ENCODE measurements around the gene VDAC1.
"Not testable (repeated sequence)": the region's sequence is repeated elsewhere in the genome, so short reads cannot be mapped to it uniquely, and the experiment has no call there.

Gene VDAC1

DNA sequence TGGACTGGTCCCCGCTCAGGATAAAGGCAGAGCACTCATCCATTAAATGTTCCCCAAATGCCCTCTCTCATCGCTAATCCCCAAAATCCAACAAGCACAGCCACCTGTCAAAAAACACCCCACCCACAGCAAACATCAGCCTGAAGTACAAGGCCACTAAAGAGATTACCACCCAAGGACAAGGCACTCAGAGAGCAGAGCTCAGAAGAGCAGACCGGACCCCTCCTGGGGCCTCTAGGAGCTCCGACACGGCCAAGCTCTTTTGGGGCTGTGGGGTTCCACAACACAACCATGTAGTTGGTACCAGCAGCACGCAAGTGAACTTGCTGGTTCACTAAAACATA lies 9.8 kb downstream of the VDAC1 start:
- FAIRE-seq: no peak

DNA sequence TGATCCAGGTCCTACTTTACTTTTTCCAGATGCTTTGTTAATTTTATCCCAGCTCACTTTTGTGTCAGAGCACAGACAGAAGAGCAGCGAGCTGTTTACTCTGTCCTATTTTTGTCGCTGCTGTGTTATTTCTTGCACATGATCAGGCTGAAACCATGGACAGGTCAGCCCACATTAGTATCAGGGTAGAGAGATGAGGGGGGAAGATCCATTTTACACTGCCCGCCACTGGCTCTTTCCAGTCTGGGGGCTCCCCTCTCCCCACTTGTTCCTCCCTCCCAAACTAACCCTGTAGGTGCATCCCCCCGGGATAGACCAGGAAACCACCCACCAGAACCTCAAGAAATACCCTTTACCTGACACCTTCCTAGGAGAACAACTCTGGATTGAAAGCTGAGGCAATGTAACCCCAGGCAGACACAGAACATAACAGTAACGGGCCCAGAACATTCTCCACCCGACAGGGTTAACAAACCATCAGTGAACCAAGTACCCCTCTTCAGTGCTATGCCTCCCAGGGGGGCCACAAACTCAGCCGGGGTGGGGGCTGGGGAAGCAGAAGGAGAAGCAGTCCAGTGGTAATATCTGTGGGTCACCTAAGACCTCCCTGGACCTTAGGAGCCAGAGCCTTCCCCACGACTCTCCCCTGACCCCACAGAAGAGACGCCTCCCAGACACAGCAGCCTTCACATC lies 10.3 kb downstream of the VDAC1 start:
- no peak for FAIRE-seq

DNA sequence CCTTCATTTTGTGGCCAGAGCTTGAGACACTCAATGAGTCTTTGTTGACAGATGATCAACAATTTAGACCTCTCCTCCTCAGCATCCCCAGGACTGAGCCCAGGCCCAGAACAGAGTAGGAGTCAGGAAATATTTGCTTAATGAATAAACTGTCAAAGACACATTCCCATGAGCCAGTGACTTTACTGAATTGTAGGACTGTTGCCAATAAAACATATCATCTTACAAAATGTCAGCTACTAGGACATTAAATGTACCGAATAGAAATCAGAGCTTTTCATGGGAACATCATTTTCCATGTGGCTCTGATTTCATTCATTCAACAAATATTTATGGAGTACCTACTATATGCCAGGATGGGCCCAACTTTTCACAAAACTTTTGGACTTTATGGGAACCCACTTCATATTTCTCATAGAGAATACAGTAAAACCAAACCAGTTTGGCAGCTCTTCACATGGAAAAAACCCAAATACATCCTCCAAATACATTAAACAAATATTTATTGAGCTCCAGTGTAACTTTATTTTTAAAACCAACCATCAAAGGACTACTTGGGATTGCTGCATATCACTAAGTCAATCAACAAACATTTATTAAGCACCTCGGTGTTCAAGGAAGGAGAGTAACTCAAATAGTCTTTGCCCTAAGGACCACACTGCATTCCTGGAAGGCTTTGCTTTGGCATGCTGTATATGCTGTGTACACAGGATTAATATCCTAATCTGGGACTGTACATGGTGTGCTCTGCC lies 11.4 kb downstream of the VDAC1 start:
- FAIRE-seq: no peak

DNA sequence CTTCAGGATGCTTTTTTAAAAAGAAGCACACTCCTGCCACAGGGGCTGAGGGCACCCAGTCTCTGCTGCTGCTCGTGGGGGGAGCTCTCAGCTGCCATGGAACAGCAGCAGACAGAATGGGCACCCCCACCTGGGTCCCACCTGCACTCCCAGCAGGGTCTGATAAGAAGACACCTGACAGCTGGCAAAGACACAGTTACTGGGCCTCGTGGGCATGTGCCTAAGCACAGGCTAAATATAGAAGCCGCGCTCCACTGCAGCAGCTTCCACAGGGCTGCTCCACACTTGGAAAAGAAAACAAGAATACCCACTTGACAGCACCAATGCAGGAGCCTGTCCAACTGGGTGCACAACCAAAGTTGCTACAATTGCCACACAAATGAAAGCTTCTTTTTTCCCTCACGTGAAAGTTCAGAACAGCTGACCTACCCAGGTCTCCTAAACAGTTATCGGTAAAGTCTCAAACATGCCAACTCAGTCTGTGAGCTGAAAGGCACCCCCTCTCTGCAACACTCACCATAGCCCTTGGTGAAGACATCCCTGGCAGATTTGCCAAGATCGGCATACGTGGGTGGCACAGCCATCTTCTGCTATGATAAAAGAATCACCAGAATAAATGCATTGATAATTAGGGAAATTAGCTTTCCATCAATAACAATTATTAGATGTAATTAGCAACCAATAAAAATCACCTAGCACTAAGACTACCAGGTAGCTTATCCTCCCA lies 12.2 kb downstream of the VDAC1 start:
- no peak for FAIRE-seq

DNA sequence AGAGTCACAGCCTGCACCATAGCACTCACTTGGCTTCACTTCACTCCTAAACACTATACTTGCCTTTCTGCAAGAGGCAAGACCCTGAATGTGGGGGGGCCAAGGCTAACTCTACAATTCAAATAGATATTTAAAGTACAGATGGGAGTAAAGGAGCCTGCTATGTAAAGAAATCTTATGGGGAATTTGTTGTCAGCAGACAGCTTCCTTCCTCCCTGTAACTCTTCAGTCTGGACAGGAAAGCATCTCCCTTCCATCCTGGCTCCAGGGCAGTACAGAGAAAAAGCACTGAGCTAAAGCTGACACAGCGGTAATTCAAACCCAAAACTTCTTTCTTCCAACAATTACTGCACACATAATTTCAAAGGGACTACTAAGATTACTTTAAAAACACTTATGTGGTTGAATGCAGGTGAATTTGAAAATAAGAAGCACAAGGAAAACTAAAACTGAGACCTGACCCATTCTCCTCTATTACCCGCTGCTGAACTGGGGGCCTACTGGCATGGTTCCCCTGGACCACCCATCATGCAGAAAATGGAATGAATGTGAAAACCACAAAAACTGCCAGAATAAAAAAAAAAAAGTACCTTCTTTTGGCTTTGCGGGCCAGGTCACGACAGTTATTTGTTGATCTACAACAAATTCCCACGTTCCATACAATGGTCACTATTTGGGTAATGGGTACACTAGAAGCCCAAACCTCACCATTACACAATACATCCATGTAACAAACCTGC lies 13.4 kb downstream of the VDAC1 start:
- FAIRE-seq: no peak

DNA sequence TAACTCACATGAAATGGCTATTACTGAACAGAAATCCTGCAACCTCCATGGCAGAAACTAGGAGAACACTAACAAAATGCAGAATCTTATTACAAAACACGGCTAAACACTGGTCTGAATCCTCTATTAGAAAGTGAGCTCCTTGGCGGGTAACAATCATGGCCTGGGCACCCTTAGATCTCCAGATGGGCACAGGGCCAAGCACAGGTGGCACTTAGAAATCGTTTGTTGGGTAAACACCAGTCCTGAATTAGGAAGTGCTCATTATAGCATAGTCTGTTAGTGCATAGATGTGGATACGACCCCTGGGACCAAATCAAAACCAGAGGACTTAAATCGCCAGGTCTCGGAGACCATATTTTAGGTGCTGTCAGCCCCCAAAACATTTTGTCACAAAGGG lies 14.4 kb downstream of the VDAC1 start:
- FAIRE-seq: no peak

DNA sequence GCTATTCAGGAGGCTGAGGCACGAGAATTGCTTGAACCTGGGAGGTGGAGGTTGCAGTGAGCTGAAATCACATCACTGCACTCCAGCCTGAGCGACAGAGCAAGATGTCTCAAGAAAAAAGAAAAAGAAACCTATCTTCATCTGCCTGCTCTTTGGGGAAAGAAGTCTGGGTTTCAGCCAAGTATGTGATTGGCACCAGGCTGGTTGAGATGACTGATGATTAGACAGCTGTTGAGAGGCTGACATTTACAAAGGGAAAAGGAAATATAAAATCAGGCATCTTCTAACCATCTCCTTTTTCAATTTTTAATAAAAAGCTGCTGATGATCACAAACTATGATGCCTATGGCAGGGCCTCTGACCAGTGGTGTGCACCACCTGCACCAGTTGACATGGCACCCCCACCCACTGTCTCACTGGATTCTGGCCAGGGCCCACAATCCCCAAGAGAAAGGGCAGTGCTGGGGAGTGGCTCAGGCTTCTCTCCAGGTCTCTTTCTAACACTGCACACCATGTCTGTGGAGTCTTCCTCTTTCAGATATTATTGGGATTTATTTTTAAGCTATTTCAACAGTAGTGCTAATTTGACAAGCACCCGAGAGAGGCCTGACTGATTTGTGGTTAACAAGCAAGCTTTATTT lies 19.1 kb downstream of the VDAC1 start:
- no peak for FAIRE-seq

DNA sequence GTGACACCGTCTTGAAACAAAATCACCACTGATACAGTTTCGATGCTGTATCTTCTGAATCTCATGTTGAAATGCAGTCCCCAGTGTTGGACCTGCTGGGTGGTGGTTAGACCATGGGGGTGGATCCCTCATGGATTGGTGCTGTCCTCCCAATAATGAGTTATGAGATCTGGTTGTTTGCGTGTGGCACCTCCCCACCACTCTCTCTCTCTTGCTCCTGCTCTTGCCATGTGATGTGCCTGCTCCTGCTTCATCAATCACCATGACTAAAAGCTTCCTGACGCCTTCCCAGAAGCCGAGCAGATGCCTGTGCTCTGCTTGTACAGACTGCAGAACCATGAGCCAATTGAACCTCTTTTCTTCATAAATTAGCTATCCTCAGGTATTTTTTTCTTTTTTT lies 21.1 kb downstream of the VDAC1 start:
- no peak for FAIRE-seq

DNA sequence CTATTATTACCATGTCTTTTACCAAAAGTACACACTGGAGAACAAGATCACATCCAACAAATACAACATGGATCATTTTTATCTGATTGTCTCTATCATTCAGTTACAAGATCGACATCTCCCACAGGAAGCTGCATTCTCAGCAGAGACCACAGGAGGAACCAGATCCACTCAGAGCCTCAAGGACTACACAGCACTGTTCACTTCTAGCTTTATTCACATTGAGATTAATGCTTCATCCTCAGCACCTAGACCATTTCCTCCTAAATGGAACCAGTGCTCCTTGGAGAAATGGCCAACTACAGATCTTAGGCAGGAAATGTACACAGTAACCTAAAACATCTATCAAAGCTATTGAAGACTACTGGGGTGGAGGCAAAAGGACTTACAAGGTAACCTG lies 23.1 kb downstream of the VDAC1 start:
- FAIRE-seq: no peak

DNA sequence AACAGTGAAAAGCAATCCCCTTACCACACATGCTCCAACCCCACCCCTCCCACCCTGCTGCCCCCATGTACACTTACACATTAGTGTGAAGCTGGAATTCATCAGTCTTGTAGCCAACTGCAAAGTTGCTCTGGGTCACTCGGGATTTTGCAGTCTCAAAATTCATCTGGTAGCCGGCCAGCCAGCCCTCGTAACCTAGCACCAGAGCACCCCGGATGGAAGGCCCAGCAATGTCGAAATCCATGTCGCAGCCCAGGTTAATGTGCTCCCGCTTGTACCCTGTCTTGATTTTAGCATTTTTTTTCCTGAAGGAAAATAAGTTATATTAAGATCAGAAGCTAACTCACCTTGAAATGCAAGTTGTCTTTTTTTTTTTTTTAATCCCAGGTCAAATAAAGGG lies 24.1 kb downstream of the VDAC1 start:
- no peak for FAIRE-seq

DNA sequence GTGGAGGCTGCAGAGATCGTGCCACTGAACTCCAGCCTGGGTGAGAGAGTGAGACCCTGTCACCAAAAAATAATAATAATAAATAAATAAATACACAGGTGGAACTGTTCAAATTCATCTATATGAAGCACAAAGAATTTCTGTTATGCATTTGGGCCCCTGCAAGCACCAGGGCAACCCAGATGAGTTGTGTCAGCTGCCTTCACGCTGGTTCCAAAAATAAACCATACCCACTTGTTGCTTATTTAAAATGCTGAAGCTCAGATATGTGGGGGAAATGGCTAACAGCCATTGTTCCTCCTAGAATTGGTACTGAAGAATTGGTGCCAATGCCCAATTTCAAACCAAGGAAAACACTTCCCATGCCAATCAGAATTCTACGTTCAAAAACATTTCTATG lies 25.8 kb downstream of the VDAC1 start:
- no peak for FAIRE-seq

DNA sequence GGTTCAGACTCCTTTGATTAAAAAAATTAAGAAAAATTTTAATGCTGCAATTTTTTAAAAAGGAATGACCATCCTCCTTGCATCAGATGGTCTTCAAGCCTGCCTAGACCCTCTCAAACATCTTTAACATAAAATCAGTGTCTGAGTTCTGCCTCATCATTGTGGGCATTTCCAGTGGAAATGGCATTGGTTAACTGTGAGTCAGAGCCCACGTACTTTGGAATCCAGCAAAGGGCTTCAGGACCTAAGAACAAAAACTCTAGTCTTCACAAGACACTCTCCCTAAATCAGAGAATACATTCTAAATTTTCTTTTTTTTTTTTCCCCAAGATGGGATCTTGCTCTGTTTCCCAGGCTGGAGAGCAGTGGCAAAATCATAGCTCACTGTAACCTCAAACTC lies 26.9 kb downstream of the VDAC1 start:
- FAIRE-seq: no peak

DNA sequence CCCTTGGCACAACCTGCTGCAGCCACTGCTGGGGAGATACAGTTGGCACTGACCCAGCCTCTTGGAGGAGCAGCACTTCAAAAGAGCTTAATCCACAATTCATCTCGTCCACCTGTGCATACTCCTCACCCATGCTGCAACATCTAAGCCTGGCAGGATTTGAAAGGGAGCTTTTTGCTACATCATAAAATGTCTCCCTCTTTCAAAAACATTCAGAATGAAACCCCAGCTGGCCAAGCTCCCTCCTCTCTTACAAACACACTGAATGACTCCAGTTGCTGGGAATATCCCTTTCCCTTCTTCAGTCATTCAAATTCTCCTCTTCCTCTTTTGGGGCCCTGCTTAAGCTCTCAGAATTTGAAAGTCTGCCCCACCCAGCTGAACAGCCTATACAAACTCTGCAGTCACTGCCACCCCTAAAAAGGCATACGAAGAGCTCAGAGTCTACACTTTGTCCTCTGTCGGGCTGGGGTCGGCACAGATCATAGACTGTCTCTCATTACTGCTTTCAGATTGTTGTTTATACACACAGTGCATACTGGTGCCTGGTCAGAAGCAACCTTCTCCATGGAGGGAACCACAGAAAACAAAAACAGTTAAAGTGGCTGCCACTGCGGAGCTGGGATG lies 27.5 kb downstream of the VDAC1 start:
- no peak for FAIRE-seq

DNA sequence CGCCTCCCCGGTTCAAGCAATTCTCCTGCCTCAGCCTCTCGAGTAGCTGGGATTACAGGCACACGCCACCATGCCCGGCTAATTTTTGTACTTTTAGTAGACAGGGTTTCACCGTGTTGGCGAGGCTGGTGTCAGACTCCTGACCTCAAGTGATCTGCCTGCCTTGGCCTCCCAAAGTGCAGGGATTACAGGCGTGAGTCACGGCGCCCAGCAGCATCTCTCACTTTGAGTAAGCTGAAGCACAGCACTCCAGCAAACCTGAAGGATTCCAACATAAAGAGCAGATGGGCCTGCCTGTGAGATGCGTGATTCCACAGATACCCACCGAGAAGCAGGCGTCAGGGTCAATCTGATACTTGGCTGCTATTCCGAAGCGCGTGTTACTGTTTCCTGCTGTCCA lies 29.2 kb downstream of the VDAC1 start:
- FAIRE-seq: not testable (repeated sequence)

DNA sequence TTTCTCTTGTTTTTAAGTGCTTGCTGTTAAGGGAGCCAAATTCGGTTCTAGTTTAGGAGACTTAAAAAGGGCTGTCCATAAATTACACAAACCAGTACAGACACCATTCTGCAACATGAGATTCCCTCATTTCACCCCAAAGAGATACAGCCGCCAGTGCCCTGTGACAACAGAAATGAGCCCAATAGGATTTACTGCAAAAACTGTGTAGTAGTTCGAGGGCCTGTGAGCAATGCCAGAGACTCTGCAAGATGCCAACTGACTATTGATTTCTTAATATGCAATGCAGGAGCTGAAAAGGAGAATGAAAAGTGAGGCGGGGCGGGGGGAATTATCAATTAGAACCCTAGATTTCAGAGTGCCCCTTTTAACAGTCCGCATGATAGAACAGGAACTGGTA lies 30.6 kb downstream of the VDAC1 start:
- FAIRE-seq: no peak

DNA sequence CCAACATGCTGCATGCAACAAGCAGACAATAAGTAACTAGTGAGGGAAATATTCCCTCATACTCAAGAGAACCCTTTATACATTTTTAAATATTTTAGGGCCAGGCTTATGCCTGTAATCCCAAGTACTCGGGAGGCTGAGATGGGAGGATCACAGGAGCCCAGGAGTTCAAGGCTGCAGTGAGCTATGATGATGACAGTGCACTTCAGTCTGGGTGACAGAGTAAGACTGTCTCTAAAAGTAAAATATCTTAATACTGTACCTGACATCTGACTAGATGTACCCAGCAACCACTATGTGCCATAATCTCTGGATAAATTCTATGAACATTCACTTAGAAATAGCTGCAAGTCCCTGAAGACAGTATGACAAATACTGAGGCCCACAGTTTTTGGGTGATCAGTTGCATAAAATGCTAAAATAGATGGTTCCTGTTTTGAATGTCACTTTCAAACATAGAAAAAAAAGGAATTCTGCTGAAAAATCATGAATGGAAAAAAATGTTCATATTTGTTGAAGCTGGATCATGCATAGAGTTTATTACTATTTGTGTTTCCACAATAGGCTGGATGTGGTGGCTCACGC lies 34.4 kb downstream of the VDAC1 start:
- no peak for FAIRE-seq

DNA sequence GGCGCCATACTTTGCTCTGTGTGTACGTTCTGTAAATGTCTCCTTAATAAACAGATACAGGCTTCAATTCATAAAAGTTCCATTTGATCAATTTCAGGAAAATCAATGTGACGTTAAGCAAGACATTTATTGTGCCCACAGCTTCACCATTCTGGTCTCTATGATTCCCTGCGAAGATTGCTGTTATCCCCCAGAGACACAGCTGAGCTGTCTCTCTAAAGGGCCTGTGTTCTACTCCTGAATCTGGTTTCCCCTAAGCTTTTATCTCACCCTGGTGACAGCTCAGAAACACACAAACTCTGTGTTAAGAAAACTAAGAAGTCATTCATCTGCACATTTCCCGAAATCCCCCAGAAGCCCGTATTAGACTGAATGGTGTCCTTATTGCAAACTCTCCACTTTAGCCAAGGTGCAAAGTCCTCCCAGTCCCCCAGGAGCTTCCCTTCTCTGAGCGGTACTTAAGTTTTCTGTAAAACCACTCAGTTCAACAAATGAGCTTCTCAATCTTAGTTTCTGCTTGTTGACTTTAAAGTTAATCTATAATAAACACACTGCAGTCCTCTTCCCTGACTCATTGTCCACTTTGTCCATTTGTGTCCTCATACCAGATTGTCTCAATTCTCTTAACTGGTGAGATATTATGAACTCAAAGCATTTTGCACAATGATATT lies 35.0 kb downstream of the VDAC1 start:
- no peak for FAIRE-seq

DNA sequence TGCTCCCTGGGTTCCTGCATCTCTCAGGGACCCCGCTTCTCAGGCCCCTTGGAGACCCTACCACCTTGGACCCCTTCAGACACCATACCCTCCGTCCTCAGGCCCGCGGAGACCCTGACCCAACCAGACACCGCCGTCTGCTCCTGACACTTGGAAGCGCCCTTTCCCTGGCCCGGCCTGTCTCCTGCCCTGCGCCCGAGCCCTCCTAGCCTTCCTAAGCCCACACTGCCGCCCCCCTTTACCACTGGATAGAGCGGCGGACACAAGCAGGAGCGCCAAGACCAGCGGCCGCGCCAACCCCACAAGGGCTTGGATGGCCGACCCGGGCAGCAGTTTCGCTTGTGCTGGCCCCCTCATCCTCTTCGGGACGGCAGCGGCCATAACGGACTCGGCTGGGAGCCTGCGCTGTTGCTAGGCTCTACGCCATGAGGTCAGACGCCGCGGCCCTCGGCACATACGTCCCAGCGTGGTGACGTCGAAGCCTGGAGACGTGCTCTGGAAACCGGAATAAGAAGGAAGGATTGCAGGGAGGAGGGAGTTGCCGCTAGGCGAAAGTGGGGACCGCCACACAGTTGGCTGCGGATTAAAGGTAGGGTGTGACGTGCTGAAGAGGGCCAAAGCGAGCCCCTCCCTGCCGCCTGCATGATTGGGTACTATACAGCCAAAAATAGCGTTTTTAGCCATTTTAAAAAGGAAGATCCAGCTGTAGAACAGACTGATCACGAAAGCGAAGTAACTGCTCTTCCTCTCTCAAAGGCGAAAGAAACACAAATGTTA lies 36.4 kb downstream of the VDAC1 start, which contains the start of gene C5orf15:
TSS of gene C5orf15 (minus strand) at position 422 of the 777 bp plus-strand sequence. CDS start at position 381, 41 bp downstream.
- no peak for FAIRE-seq

DNA sequence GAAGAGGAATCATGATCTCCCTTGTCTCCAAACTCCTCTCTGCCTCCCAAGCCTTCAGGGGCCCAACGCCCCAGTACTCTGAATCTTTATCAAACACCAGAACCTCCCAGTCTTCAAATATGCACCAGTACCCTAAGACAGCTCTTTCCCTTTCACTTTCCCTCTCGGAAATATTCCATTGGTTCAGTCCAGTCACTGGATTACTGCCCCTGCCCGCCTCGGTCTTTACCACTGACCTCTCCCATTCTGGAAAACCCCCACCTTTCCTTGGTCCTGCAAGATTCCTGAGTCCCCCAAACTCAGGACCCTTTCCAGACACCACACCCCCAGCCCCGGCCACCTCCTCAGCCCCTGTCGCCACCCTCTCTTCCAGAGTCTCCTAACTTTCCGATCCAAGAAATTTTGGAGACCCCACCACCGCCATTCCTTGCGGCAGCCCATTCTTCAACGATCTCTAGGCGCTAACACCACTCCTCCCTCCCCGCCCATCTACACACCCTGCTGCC lies 37.0 kb downstream of the VDAC1 start:
- no peak for FAIRE-seq

DNA sequence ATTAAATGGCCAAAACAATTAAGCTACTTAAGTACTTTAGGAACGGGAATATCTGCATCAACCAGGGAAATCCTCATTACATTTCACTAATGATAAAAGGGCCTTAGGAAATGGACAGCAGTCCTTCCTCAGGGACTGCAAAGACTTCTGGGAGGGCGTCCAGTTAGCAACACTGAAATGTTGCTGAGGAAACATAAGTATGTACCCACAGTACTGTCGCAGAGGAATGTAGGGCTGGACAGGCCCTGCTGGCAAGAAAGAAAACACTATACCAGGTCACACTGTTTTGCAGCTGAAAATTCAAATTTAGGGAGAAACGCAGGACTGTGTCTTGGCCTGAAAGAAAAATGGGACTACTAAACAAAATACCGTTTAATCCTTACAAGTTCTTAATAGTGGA lies 37.7 kb downstream of the VDAC1 start:
- no peak for FAIRE-seq

Measured in colon (tissue), 2 donors.